Urinary bladder (tissue), 4 donors: ENCODE results near the gene KCNN2. TPM values are rescaled to one million over a fixed set of nuclear protein-coding genes. Genes with fewer than 3 reads are reported as not detected.
"Not testable (repeated sequence)": the region's sequence is repeated elsewhere in the genome, so short reads cannot be mapped to it uniquely, and the experiment has no call there.

Source experiments
- DNase-seq: peaks from one replicate; pipeline ENCODE4 v3.0.0-alpha.2; 2015; ENCODE audit errors: extremely low spot score
- H3K27ac ChIP-seq: one replicate; pipeline ENCODE4 v1.5.1; 2013; ENCODE audit warnings: low read depth, mild to moderate bottlenecking, moderate library complexity
- H3K36me3 ChIP-seq: one replicate; pipeline ENCODE4 v1.6.1; 2013; ENCODE audit warnings: mild to moderate bottlenecking, moderate library complexity; ENCODE audit not compliant: insufficient read depth
- H3K4me1 ChIP-seq: one replicate; pipeline ENCODE4 v1.6.1; 2013; ENCODE audit warnings: mild to moderate bottlenecking, moderate library complexity; ENCODE audit not compliant: insufficient read depth
- H3K4me3 ChIP-seq: one replicate; pipeline ENCODE4 v1.5.1; 2013; ENCODE audit warnings: low read depth, low read length
- WGBS: extraction: QIAGEN DNeasy Blood & Tissue Kit; methylation state at CpG from one replicate; pipeline ENCODE4 v1.1.7; 2013; 5-methylcytosine and 5-hydroxymethylcytosine counted together
- polyA plus RNA-seq: library from polyadenylated mRNA; stranded (reverse); fragments of 200-250 nt; gene quantifications from one replicate; pipeline ENCODE4 v1.2.3, GENCODE V29; 2013
- total RNA-seq: library from RNA; depleted of rRNA; stranded (reverse); fragments of >200 nt; gene quantifications from one replicate; pipeline ENCODE4 v1.2.3, GENCODE V29; 2014
- donor health status: healthy with polysubstance abuse.
- donor health status: healthy.

The KCNN2 gene
- total and polyA plus RNA-seq, 2 donors: 4.8 to 22.3 TPM

DNA sequence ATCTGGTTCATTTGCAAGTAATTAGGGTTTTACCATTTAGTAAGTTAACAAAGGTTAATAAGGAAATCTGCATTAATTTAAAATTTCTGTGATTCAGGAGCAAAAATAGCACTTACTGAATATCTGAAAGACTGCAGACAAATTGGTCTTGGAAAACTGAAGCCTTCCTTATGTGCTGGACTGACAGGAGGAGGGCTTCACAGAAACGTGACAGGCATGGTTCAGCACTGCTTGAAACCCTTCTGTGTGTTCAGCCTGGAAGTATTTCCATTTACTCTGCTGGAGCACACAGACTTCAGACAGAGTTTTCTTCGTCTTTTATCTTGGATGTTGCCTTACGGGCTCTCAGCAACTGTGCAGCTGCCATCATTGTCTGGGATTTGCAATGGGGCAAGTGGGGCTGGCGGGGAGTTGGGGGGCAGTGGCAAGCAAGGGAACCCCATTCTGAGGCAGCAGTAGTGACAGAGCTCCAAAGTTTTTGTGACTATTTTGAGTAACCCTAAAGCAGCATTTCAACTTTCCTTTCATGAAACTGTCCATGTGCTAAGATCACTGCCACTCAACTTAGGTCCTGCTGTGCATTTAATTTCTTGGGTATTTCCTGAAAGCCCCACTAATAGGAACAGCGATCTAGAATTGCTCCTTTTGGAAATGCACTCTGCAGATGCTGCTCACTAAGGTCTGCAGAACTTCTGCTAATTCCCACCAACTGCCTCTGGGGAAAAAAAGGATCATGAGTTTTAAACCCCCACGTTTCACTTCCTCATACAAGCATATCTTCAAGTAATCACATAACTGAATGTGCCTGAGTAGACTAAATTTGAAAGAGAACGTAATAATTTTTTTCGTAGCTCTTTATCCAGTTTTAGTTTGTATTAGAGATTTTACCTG, 56.6 kb downstream of the KCNN2 start:
- Histone ChIP-seq H3K27ac (no peak overlapping the region), H3K36me3 (no peaks in the 10 kb centered on the region), H3K4me1 (no peaks in the 10 kb centered on the region), H3K4me3 (no peak overlapping the region)
- 74% methylated on average over 8 of the region's 8 CpGs for WGBS
- DNase-seq: no peak

DNA sequence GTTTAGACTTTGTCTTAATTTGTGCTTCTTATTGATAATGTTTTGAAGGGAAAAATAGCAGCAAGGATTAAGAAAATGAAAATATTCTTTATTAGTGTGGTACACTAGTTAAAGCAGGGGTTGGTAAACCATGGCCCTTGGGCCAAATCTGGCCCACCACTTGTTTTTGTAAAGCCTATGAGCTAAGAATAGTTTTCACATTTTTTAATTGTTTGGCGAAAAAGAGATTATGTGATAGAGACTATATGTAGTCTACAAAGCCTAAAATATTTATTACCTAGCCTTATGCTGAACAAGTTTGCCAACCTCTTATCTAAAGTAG, 57.2 kb downstream of the KCNN2 start:
- Histone ChIP-seq H3K4me1 (no peaks in the 10 kb centered on the region), H3K36me3 (no peaks in the 10 kb centered on the region), H3K27ac (no peak overlapping the region), H3K4me3 (no peak overlapping the region)
- WGBS: 96% methylated on average over 1 of the region's 1 CpG
- no peak for DNase-seq

DNA sequence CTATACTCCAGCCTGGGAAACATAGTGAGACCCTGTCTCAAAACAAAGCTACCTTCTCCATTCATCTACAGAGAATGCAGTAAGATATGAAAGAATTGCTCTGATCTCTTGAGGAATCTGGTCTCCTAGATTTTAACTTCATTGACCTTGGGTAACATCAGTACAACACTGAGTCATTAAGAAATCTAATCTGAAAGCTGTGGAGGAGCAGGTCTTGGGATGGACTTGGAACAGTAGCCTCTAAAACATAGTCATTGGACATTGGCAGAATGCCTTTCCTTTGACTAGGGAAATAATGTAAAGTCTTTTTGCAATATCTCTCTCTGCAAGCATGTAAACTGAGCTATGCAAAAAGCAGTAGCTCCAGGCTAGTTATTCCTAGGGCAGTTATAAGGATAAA, 58.1 kb downstream of the KCNN2 start:
- no peak for DNase-seq
- Histone ChIP-seq H3K36me3 (no peaks in the 10 kb centered on the region), H3K4me1 (no peaks in the 10 kb centered on the region), H3K27ac (no peak overlapping the region), H3K4me3 (no peak overlapping the region)

DNA sequence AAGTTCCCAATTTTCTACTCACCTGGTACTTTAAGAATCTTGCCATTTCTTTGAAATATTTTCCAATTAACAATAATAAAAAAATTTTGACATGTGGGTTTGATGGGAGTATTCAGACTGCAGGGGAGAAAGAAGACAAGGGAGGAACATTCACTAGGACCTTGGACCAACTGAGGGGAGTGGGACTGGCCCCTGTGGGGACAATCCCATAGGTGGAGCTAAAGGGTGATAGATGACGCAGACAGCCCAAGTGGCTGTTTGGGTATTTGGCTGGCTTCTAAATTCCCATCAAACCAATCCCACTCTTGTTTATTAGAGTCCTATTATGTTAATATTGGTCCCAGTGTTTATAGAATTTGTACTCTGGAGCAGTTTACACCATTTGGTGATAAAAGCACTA, 65.3 kb downstream of the KCNN2 start:
- 84% methylated on average over 1 of the region's 1 CpG for WGBS

DNA sequence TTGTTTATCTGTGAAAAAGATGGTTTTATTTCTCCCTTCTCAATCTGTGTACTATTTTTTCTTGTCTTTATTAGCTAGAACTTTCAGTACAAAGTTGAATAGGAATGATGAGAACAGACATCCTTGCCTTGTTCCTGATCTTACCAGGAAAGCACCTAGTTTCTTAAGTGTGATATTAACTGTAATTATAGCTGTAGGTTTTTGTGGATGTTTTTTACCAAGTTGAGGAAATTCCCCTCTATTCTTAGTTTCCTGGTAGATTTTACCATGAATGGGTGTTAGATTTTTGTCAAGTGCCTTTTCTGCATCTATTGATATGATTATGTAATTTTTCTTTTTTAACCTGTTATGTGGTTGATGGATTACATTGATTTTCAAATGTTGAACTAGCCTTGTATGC, 68.7 kb downstream of the KCNN2 start:
- Histone ChIP-seq H3K27ac (no peak overlapping the region), H3K4me3 (no peak overlapping the region), H3K4me1 (no peaks in the 10 kb centered on the region), H3K36me3 (no peaks in the 10 kb centered on the region)
- DNase-seq: no peak

More for the DNA sequence above, 65.3 kb downstream of the KCNN2 start:
- Histone ChIP-seq H3K4me1 (no peaks in the 10 kb centered on the region), H3K4me3 (no peak overlapping the region), H3K27ac (no peak overlapping the region), H3K36me3 (no peaks in the 10 kb centered on the region)
- DNase-seq: no peak

DNA sequence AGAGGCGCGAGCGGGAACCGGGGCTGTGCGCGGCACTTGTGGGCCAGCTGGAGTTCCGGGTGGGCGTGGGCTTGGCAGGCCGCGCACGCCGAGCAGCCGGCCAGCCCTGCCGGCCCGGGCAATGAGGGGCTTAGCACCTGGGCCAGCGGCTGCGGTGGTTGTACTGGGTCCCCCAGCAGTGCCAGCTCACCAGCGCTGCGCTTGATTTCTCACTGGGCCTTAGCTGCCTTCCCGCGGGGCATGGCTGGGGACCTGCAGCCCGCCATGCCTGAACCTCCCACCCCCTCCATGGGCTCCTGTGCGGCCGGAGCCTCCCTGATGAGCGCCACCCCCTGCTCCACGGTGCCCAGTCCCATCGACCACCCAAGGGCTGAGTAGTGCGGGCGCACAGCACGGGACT, 70.8 kb downstream of the KCNN2 start:
- not testable (repeated sequence) for H3K36me3 ChIP-seq, H3K27ac ChIP-seq, DNase-seq, H3K4me3 ChIP-seq, H3K4me1 ChIP-seq
- WGBS: 97% methylated on average over 30 of the region's 30 CpGs

DNA sequence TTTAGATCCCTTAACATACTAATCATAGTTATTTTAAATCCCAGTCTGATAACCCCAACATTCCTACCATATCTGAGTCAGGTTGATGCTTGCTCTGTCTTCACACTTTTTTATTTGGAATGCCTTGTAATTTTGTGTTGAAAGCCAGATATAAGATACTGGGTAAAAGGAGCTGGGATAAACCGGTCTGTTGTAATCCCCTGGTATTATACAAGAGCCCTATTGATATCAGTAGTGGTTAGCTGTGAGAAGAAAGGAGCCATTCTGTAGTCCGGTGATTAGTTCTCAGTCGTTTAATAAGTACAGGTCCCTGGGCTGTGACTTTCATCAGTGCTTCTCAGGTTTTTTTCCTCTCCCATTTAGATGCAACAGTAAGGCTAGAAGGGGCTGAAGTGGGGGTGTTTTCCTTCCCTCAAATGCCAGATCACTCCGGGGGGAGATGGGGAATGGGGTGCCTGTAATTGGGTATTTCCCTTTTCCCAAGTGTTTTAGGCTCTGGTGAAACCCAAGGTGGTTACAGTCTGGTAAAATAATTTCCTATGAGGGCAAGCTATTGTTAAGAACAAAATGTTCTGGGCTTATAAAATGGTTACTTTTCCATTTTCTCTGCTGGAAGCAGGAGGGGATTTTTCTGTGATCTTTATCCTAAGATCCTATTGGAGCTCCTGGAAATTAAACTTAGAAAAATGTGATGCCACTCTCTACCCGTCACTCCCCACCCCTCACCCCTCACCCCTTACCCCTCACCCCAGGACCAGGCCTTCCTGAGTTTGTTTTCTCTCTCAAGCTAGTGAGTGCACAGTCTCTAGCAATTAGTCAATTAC, 72.7 kb downstream of the KCNN2 start:
- H3K36me3 ChIP-seq: no peaks in the 10 kb centered on the region
- no peak overlapping the region for H3K4me3 ChIP-seq
- 44% methylated on average over 5 of the region's 5 CpGs for WGBS
- no peak for DNase-seq
- H3K27ac ChIP-seq: no peak overlapping the region
- no peaks in the 10 kb centered on the region for H3K4me1 ChIP-seq

DNA sequence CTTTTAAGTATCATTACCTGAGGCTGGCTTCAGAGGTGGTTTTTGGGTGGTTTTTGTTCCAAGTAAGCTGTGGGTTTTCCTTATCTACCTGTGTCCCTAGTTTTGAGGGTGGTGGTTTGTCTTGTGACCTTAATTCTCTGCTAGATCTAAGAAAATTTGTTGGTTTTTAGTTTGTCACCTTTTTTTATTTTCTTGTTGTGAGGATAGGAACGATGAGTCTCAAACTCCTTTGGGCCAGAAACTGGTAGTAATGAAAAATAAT, 73.3 kb downstream of the KCNN2 start:
- no peaks in the 10 kb centered on the region for H3K36me3 ChIP-seq
- 85% methylated on average over 1 of the region's 1 CpG for whole genome bisulfite sequencing
- no peak for DNase-seq
- no peaks in the 10 kb centered on the region for H3K4me1 ChIP-seq
- no peak overlapping the region for H3K4me3 ChIP-seq
- H3K27ac ChIP-seq: no peak overlapping the region

DNA sequence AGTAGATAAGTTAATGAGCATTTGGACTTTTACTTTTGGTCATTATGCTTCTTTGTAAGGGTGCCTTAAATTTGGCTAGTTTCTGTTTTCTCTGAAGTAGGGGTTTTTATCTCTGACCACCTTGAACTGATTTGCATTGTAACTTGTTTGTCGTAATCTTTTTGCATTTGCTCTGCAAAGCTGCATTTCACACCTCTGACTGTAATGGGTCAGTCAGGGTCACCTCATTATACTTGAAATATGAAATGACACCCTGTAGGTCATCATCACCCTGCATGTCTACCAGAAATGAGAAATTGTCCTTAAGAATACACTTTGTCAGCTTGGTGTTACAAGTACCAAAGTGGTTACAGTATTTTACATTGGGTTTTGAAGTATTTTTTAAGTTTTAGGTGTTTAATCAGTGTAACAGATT, 74.0 kb downstream of the KCNN2 start:
- no peak for DNase-seq
- WGBS: 99% methylated on average over 1 of the region's 1 CpG

DNA sequence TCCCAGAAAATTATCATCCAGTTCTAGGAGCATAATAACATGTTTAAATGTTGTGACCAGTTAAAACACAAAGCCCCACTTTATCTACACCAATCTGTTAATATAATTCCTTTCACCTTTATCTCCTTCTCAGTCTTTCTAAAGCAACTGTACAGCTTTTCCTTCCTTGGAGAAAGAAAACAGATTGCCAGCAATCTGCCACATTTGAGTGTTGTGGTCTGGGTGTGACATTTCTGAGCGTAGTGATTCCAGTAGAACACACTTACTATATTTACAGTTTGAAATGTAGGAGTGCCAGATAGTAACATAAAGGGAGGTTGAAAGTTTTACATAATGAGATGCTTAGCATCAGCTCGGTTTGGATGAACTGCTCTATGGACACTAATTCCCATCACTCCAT, 76.1 kb downstream of the KCNN2 start:
- H3K4me1 ChIP-seq: no peaks in the 10 kb centered on the region
- WGBS: 46% methylated on average over 2 of the region's 2 CpGs
- no peak overlapping the region for H3K4me3 ChIP-seq
- H3K36me3 ChIP-seq: no peaks in the 10 kb centered on the region
- DNase-seq: no peak
- H3K27ac ChIP-seq: no peak overlapping the region

More for the DNA sequence above, 74.0 kb downstream of the KCNN2 start:
- H3K27ac ChIP-seq: no peak overlapping the region
- no peaks in the 10 kb centered on the region for H3K36me3 ChIP-seq
- H3K4me1 ChIP-seq: no peaks in the 10 kb centered on the region
- H3K4me3 ChIP-seq: no peak overlapping the region

DNA sequence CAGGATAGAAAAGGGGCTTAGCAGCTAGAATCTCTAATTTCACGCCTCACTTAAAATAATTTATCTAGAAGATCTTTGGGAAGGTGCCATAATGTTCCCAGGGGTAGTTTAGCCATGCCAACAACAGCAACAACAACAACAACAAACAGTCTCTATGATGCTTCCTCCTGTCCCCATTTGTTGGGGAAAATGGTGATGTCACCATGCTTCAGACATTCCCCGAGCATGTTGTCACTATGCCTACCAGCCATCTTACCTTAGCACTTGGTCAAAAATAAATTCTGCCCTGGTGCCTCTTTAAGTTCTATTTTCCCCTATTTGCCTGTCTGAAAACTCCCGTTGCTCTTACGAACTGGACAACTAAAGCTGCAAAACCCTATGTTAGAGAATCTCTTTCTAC, 76.6 kb downstream of the KCNN2 start:
- DNase-seq: no peak
- WGBS: 94% methylated on average over 4 of the region's 4 CpGs
- H3K27ac ChIP-seq: no peak overlapping the region
- no peaks in the 10 kb centered on the region for H3K4me1 ChIP-seq
- H3K4me3 ChIP-seq: no peak overlapping the region
- H3K36me3 ChIP-seq: no peaks in the 10 kb centered on the region

DNA sequence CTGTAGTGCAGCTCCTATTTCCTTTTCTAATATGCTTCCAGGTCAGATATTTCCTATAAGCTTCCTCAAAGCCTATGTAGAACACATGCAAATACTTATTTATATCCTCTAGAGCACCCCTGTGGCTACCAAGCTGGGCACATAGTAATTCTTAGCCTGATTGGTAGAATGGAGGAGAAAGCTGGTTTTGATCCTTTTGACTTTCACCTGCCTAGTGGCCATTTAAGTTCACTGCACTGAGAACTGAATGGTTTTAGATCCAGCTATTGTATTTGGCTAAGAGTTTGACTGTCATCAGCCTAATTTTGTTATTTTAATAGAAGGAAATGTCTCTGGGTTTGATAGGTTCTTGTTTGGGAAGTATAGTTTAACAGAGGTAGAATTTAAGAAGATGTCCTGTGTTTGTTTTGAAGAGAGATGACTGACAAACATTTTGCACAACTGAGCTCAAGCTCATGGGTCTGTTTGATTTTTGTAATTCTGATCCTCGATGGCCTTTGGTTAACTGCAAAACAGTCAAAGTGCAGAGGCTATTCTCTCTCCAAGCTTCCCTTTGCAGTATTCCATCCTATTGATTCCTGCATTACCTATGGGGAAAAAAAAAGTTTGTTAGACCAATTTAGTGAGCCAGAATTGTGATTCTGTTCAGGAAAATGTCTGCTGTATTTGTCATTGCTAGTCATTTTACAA, 85.4 kb downstream of the KCNN2 start:
- H3K36me3 ChIP-seq: no peaks in the 10 kb centered on the region
- no peak for DNase-seq
- no peak overlapping the region for H3K4me3 ChIP-seq
- H3K27ac ChIP-seq: no peak overlapping the region
- H3K4me1 ChIP-seq: no peaks in the 10 kb centered on the region
- WGBS: 66% methylated on average over 1 of the region's 1 CpG

DNA sequence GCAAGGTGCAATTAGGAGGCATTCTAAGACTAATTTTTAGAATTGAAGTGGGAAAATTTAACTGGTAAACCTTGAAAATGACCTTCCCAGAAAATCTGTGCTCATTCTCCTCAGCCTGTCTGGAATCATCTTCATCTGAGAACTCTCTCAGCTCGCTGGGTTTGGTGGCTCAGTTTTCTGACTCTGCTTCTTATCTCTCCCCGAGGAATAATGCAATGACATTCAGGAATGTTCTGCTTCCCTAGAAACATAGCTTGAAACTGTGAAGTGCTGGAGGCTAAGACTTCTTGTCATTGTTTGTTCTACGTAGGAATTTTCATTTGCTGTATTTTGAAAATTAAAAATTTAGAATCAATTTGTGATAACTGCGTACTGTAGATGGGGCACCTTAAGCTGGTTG, 86.6 kb downstream of the KCNN2 start:
- Histone ChIP-seq H3K36me3 (no peaks in the 10 kb centered on the region), H3K4me3 (no peak overlapping the region), H3K4me1 (no peaks in the 10 kb centered on the region), H3K27ac (no peak overlapping the region)
- WGBS: 46% methylated on average over 4 of the region's 4 CpGs
- DNase-seq: no peak

DNA sequence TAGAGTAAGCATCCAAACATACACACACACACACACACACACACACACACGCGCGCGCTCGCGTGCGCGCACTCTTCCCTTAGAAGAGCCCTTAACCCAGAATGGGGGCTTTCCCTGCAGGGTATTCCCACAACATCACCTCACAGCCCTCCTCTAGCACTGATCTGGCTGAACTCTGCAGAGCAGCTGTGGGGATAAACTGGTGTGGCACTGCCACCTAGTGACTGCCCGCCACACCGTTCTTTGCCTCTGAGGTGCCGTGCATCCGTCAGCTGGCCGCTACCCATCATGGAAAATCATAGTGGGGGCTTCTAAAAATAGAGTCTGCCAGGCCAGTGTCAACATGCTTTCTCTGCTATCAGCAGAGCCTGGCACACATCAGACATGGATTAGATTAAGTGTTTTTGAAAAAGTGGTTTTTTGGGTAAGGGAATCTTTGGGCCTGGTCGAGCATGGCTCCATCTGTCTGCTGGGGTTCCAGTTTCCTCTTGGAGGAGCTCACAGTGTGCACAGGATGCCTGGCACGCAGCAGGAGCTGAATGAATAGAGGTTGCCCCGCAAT, 88.1 kb downstream of the KCNN2 start:
- H3K36me3 ChIP-seq: no peaks in the 10 kb centered on the region
- WGBS: 4% methylated on average over 16 of the region's 16 CpGs
- peak; percentile 35 for DNase-seq
- H3K27ac ChIP-seq: no peak overlapping the region
- H3K4me1 ChIP-seq: no peaks in the 10 kb centered on the region
- H3K4me3 ChIP-seq: no peak overlapping the region
